ENCODE data around the gene GPR150.
A peak's percentile ranks its signal among the peaks of the same experiment; 100 is the strongest.
"Not testable (repeated sequence)": the region's sequence is repeated elsewhere in the genome, so short reads cannot be mapped to it uniquely, and the experiment has no call there.

The GPR150 gene

DNA sequence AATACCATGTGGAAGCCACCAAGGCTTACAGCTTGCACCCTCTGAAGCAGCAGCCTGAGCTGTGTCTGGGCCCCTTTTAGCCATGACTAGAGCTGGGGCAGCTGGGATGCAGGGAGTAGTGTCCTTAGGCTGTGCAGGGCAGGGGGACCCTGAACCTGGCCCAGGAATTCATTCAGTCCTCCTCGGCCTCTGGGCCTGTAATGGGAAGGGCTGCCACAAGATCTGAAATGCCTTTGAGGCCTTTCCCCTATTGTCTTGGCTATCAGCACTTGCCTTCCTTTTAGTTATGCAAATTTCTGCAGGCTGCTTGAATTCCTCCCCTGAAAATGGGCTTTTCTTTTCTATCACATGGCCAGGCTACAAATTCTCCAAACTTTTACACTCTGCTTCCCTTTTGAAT is 9.0 kb downstream of the GPR150 start:
- no peak for DNase-seq (ENCODE audit: extremely low read depth, low read depth)

DNA sequence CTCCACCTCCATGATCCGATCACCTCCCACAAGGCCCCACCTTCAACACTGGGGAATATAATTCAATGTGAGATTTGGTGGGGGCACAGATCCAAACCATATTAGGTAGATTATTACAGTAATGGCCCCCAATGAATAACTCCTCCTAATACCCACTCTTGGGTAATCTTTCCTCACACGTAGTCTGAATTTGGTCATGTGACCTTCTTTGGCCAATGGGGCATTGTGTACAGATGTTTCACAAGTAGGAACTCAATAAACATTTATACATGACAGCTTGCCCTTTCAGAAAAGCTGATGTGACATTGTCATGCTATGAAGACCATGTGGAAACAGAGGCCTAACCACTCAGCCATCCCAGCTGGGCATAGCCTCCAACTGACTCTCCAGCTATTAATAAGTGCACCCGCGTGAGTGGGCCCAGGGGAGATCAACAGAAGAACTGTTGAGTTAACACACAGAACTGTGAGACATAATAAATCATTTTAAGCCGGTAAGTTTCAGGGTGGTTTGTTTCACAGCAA is 10.6 kb downstream of the GPR150 start:
- DNase-seq (ENCODE audit: extremely low read depth, low read depth): no peak
- H3K4me3 ChIP-seq (replicated peaks; ENCODE audit: low read depth, low read length): no peak overlapping the region
- TF ChIP-seq, protein P1, sequence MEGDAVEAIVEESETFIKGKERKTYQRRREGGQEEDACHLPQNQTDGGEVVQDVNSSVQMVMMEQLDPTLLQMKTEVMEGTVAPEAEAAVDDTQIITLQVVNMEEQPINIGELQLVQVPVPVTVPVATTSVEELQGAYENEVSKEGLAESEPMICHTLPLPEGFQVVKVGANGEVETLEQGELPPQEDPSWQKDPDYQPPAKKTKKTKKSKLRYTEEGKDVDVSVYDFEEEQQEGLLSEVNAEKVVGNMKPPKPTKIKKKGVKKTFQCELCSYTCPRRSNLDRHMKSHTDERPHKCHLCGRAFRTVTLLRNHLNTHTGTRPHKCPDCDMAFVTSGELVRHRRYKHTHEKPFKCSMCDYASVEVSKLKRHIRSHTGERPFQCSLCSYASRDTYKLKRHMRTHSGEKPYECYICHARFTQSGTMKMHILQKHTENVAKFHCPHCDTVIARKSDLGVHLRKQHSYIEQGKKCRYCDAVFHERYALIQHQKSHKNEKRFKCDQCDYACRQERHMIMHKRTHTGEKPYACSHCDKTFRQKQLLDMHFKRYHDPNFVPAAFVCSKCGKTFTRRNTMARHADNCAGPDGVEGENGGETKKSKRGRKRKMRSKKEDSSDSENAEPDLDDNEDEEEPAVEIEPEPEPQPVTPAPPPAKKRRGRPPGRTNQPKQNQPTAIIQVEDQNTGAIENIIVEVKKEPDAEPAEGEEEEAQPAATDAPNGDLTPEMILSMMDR (IDR thresholded peaks at IDR 0.05; ENCODE audit: low read depth, low read length, missing control alignments): no peak

More for the DNA sequence above, 9.0 kb downstream of the GPR150 start:
- no peak overlapping the region for H3K4me3 ChIP-seq (replicated peaks; ENCODE audit: low read depth, low read length)
- TF ChIP-seq, protein P1 (IDR thresholded peaks at IDR 0.05; ENCODE audit: low read depth, low read length, missing control alignments): no peak

DNA sequence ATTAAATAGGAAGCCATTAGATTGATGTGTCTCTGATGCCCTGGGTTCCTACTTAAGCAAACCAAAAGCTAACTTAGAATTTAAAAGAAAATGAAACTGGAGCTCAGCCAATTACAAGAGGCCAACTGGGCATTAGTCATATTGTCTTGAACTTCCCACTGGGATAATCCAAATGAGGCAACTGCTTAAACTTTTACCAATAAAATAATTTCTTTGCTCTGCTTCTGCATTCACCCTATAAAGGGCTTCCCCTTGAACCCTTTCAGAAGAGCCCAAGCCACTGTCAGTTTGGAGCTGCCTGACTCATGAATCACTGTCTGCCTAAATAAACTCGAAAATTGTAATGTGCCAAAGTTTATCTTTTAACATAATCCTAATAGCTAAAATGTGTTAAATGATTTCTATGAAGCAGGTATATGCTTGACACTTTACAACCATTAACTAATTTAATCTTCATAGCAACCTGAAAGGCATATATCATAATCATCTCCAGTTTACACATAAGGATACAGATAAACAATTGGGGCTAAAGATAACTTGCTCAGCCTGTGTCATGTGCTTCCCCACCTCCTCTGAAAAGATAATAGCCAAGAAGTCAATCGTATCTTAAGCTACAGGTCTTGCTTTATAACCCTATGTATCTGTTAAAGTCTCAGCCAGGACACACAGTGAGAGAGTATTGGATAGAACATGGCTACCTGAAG is 11.5 kb downstream of the GPR150 start:
- no peak overlapping the region for H3K4me3 ChIP-seq (replicated peaks; ENCODE audit: low read depth, low read length)
- peak; percentile 44 for DNase-seq (ENCODE audit: extremely low read depth, low read depth)
- TF ChIP-seq, protein P1 (IDR thresholded peaks at IDR 0.05; ENCODE audit: low read depth, low read length, missing control alignments): no peak

DNA sequence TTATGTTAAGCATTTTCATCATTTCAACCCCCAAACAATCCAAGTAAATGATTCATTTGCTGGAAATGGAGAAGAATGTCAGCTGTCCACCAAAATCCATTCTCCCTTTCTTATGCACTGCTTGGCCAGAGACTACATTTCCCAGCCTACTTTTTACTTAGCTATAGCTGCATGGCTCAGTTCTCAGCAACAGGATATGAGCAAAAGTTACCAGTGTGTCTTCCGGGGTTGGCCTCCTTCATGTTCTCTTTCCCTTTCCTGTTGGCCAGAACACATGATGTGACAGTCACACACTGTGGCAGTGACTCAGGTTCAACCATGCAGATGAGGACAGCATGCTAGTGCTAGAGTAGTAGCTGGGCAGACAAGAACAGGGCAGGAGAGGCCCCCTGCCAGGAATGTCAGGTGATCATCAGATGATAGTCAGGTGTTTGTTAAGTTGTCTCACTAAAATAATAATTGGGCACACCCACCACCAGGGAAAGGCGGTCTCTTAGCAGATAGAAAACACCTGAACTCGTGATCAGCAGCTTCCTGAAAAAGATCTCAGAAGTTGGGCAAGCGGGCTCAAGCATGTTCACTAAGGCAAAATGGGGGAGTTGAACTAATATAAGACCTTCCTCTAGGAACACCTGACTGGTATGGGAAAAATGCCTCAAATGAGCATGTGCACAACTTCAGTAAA is 12.2 kb downstream of the GPR150 start:
- TF ChIP-seq, protein P1 (IDR thresholded peaks at IDR 0.05; ENCODE audit: low read depth, low read length, missing control alignments): no peak
- no peak overlapping the region for H3K4me3 ChIP-seq (replicated peaks; ENCODE audit: low read depth, low read length)
- DNase-seq (ENCODE audit: extremely low read depth, low read depth): peak; percentile 29

DNA sequence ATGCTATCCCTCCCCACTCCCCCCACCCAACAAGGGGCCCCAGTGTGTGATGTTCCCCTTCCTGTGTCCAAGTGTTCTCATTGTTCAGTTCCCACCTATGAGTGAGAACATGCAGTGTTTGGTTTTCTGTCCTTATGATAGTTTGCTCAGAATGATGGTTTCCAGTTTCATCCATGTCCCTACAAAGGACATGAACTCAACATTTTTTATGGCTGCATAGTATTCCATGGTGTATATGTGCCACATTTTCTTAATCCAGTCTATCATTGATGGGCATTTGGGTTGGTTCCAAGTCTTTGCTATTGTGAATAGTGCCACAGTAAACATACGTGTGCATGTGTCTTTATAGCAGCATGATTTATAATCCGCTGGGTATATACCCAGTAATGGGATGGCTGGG is 13.1 kb downstream of the GPR150 start:
- H3K4me3 ChIP-seq (replicated peaks; ENCODE audit: low read depth, low read length); DNase-seq (ENCODE audit: extremely low read depth, low read depth): not testable (repeated sequence)

DNA sequence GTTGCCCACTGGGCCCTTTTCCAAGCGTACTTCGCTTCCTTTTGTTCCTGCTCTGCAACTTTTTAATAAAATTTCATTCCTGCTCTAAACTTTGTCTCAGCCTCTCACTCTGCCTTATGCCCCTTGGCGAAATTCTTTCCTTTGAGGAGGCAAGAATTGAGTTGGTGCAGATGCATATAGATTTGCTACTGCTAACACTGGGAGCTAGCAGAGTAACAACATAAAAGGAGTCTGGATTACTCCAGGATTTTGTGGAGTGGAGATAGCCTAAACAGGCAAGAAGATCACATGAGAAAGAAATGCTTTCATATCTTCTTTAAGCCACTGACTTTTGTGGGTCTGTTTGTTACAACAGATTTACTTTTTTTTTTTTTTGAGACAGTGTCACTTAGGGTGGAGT is 13.8 kb downstream of the GPR150 start:
- TF ChIP-seq, protein P1 (IDR thresholded peaks at IDR 0.05; ENCODE audit: low read depth, low read length, missing control alignments): no peak
- no peak for DNase-seq (ENCODE audit: extremely low read depth, low read depth)
- no peak overlapping the region for H3K4me3 ChIP-seq (replicated peaks; ENCODE audit: low read depth, low read length)

DNA sequence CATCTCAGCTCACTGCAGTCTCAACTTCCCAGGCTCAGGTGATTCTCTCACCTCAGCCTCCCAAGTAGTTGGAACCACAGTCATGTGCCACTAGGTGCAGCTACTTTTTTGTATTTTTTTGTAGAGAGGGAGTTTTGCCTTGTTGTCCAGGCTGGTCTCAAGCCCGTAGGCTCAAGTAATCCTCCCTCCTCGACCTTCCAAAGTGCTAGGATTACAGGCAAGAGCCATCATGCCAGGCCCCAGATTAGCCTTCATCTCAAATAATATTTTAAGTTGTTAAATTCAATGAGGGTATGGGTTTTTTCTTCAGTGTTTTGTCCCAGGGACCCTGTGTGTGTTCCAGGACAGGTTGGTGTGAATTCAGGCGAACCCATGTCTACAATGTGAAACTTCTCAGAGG is 14.2 kb downstream of the GPR150 start:
- no peak for DNase-seq (ENCODE audit: extremely low read depth, low read depth)
- TF ChIP-seq, protein P1 (IDR thresholded peaks at IDR 0.05; ENCODE audit: low read depth, low read length, missing control alignments): no peak
- H3K4me3 ChIP-seq (replicated peaks; ENCODE audit: low read depth, low read length): no peak overlapping the region
